NK-92 treated with Interleukin-12 subunit alpha and Interleukin-12 subunit beta, amount 100 ng/mL, for 24 hours (cell line): Measurements from ENCODE around the gene ERP27.

Source experiments
- DNase-seq: peaks from one replicate; lab custom pipeline; 2025; lab: John Stamatoyannopoulos, UW

The ERP27 gene

GRCh38 chr12:14938301-14938700, at the start of gene ERP27:
ERP27 (minus strand) TSS chr12:14938537; CDS start chr12:14938508, 29 bp downstream.
- no peak for DNase-seq

- DNase-seq = no peak
Observed at GRCh38 chr12:14988035-14988434, 49.7 kb upstream of the ERP27 start.

- no peak for DNase-seq
Observed at GRCh38 chr12:14986449-14986848, 48.1 kb upstream of the ERP27 start.

GRCh38 chr12:14984766-14985285, 46.5 kb upstream of the ERP27 start:
- DNase-seq = no peak

- no peak for DNase-seq
Observed at GRCh38 chr12:14984036-14984435, 45.7 kb upstream of the ERP27 start.

- no peak for DNase-seq
Observed at GRCh38 chr12:14982991-14983390, 44.7 kb upstream of the ERP27 start.

- no peak for DNase-seq
Observed at GRCh38 chr12:14982562-14982961, 44.2 kb upstream of the ERP27 start.

GRCh38 chr12:14981049-14981448, 42.7 kb upstream of the ERP27 start:
- DNase-seq = no peak

- no peak for DNase-seq
Observed at GRCh38 chr12:14979468-14979867, 41.1 kb upstream of the ERP27 start.

- no peak for DNase-seq
Observed at GRCh38 chr12:14976658-14977057, 38.3 kb upstream of the ERP27 start.

GRCh38 chr12:14975457-14975856, 37.1 kb upstream of the ERP27 start:
- DNase-seq = no peak

- no peak for DNase-seq
Observed at GRCh38 chr12:14974633-14975032, 36.3 kb upstream of the ERP27 start.

- DNase-seq = no peak
Observed at GRCh38 chr12:14972816-14973215, 34.5 kb upstream of the ERP27 start, which contains the start of gene PDE6H. PDE6H (plus strand) TSS chr12:14973042; CDS start chr12:14978013, 4,971 bp downstream.

- no peak for DNase-seq
Observed at GRCh38 chr12:14970473-14970872, 32.1 kb upstream of the ERP27 start.

GRCh38 chr12:14968478-14968877, 30.1 kb upstream of the ERP27 start:
- no peak for DNase-seq

GRCh38 chr12:14965221-14965620, 26.9 kb upstream of the ERP27 start:
- DNase-seq = no peak

GRCh38 chr12:14964406-14964805, 26.1 kb upstream of the ERP27 start:
- no peak for DNase-seq

GRCh38 chr12:14963520-14963919, 25.2 kb upstream of the ERP27 start:
- DNase-seq = no peak

GRCh38 chr12:14962797-14963196, 24.5 kb upstream of the ERP27 start:
- DNase-seq = no peak

GRCh38 chr12:14962153-14962539, 23.8 kb upstream of the ERP27 start:
- no peak for DNase-seq

GRCh38 chr12:14961466-14962152, 23.3 kb upstream of the ERP27 start, which contains the start of gene ARHGDIB:
ARHGDIB (minus strand) TSS chr12:14961601; CDS start chr12:14950712, 10,889 bp downstream.
- DNase-seq = peak; percentile 42

- peak; percentile 15 for DNase-seq
Observed at GRCh38 chr12:14960548-14961465, 22.5 kb upstream of the ERP27 start.
